Pancreas (tissue), 10 donors: ENCODE data around the gene HECA. TPM values are rescaled to one million over a fixed set of nuclear protein-coding genes. Genes with fewer than 3 reads are reported as not detected.
A peak's percentile ranks its signal among the peaks of the same experiment; 100 is the strongest.

Experiments
- ATAC-seq, 4 donors: fragments of 200-7000 bp; cut with Tn5 transposase; one replicate each; pipeline versions ENCODE4 v1.8.0 to v1.9.1; 2020; ENCODE audit warnings: mild to moderate bottlenecking in 4 of 4, moderate library complexity in 4 of 4
- DNase-seq, 6 donors: peaks; one replicate each; pipeline ENCODE4 v3.0.0-alpha.2; 2020
- FAIRE-seq: peaks from 2 replicates; lab custom pipeline; 2012; peaks lifted over from hg19 to GRCh38; lab: Jason Lieb, UNC
- H3K27ac ChIP-seq, 4 donors: fragments of 200-600 bp; sonication (generic); 1 replicate in 3 of 4; 2 replicates in 1 of 4; pipeline versions ENCODE4 v1.5.0 to v1.8.0; 2020
- H3K27me3 ChIP-seq, 4 donors: fragments of 200-600 bp; one replicate each; pipeline ENCODE4 v1.8.0; 2021
- H3K36me3 ChIP-seq, 3 donors: fragments of 200-600 bp; sonication (generic) in 1 of 3; one replicate each; pipeline versions ENCODE4 v1.5.0 to v1.8.0; 2020 to 2021
- H3K4me1 ChIP-seq, 3 donors: fragments of 200-600 bp; one replicate each; pipeline ENCODE4 v1.8.0; 2021
- H3K4me3 ChIP-seq, 4 donors: fragments of 200-600 bp; sonication (generic) in 2 of 4; one replicate each; pipeline versions ENCODE4 v1.5.0 to v1.8.0; 2020 to 2021
- H3K9me3 ChIP-seq, 4 donors: fragments of 200-600 bp; one replicate each; pipeline ENCODE4 v1.8.0; 2021
- CTCF ChIP-seq, 4 donors: fragments of 200-600 bp; sonication (generic) in 3 of 4; IDR thresholded peaks; one replicate each; pipeline versions ENCODE4 v1.5.0 to v1.8.0; 2021; ENCODE audit warnings: antibody characterized with exemption in 4 of 4
- WGBS, 2 donors: extraction: QIAGEN DNeasy Blood & Tissue Kit; methylation state at CpG; one replicate each; pipeline ENCODE4 v1.1.7; 2013; 5-methylcytosine and 5-hydroxymethylcytosine counted together
- intact Hi-C, 3 donors: fragments of 100-400 bp; cut with DNase I; formaldehyde crosslinking; loops; one replicate each; pipeline versions ENCODE4 v1.11.1 to v1.14.2; 2022
- polyA plus RNA-seq, 2 donors: library from polyadenylated mRNA; stranded (reverse); fragments of 200-250 nt; gene quantifications; one replicate each; pipeline ENCODE4 v1.2.3, GENCODE V29; 2013
- total RNA-seq, 6 donors: library from RNA; stranded (reverse); fragmentation: NEBNext Ultra II Directional in 4 of 6; extraction: Animal tissue kit (Norgen Biotek cat#: 25700) in 4 of 6; gene quantifications; one replicate each; pipeline versions ENCODE4 v1.2.1 to v1.2.4, GENCODE V29; 2021 to 2023
- donor health status: healthy with polysubstance abuse.
- donor health status: DM: no; HTN: no; CAD: no; lungs with moderate emphysema.
- donor health status: DM: no; HTN: no; CAD: no.
- donor health status: control.
- donor health status: control.
- donor health status: Bipolar disorder and iron deficiency.
- donor health status: DM: yes; HTN: yes; CAD: no.
- donor health status: DM: no; HTN: no; CAD: no.
- donor health status: DM: no; HTN: no; CAD: no.
- donor health status: DM: yes; HTN: yes; CAD: no.

The HECA gene
- total and polyA plus RNA-seq, 8 donors = 3.2 to 16.3 (median 7.1) TPM

GRCh38 chr6:139148557-139149235 is 13.8 kb downstream of the HECA start:
- Histone ChIP-seq H3K36me3 (no peaks in the 10 kb centered on the region), H3K4me1 (peaks cover 0 to 15% (median 0%) of the 10 kb centered on the region in 3 donors), H3K27ac (no peak overlapping the region), H3K27me3 (no peaks in the 10 kb centered on the region), H3K4me3 (no peak overlapping the region), H3K9me3 (no peaks in the 10 kb centered on the region)
- ATAC-seq (peak in 2 of 4 donors; percentile 12 to 44), DNase-seq (no peak), FAIRE-seq (no peak)
- TF ChIP-seq CTCF (IDR thresholded peaks at IDR 0.05) = no peak
- 67 to 74% methylated on average over 7 of the region's 7 CpGs for WGBS, 2 donors
- intact Hi-C loops = no loop called here

- H3K27ac ChIP-seq = no peak overlapping the region
- no peaks in the 10 kb centered on the region for H3K36me3 ChIP-seq
- FAIRE-seq (no peak), DNase-seq (no peak), ATAC-seq (no peak)
- no peaks in the 10 kb centered on the region for H3K27me3 ChIP-seq
- TF ChIP-seq CTCF (IDR thresholded peaks at IDR 0.05) = no peak
- H3K9me3 ChIP-seq = no peaks in the 10 kb centered on the region
- H3K4me1 ChIP-seq = peaks cover 0 to 15% (median 0%) of the 10 kb centered on the region in 3 donors
- no peak overlapping the region for H3K4me3 ChIP-seq
- intact Hi-C loops = no loop called here
- 55 to 59% methylated on average over 5 of the region's 5 CpGs for WGBS, 2 donors
These were observed 14.5 kb downstream of the HECA start for GRCh38 chr6:139149383-139149782.

GRCh38 chr6:139150920-139151319 is 16.0 kb downstream of the HECA start:
- DNase-seq = no peak
- Histone ChIP-seq H3K27ac (no peak overlapping the region), H3K9me3 (no peaks in the 10 kb centered on the region), H3K27me3 (no peaks in the 10 kb centered on the region), H3K4me1 (peaks cover 0 to 15% (median 0%) of the 10 kb centered on the region in 3 donors), H3K36me3 (no peaks in the 10 kb centered on the region), H3K4me3 (no peak overlapping the region)
- TF ChIP-seq CTCF (IDR thresholded peaks at IDR 0.05) = no peak
- WGBS, 2 donors = 93 to 97% methylated on average over 3 of the region's 3 CpGs
- no peak for FAIRE-seq
- no peak for ATAC-seq
- intact Hi-C loops = no loop called here

GRCh38 chr6:139151425-139152087 is 16.7 kb downstream of the HECA start:
- Histone ChIP-seq H3K27me3 (no peaks in the 10 kb centered on the region), H3K27ac (no peak overlapping the region), H3K9me3 (no peaks in the 10 kb centered on the region), H3K4me1 (peaks cover 0 to 15% (median 0%) of the 10 kb centered on the region in 3 donors), H3K4me3 (no peak overlapping the region), H3K36me3 (no peaks in the 10 kb centered on the region)
- ATAC-seq (no peak), DNase-seq (no peak), FAIRE-seq (no peak)
- TF ChIP-seq CTCF (IDR thresholded peaks at IDR 0.05) = no peak
- intact Hi-C loops = no loop called here
- WGBS, 2 donors = 93 to 96% methylated on average over 6 of the region's 6 CpGs
